Natural killer cell treated with Interleukin-12 subunit alpha and Interleukin-12 subunit beta and Interleukin-15 and Interleukin-18, amount 100 ng/mL, for 72 hours (primary cell): ENCODE data around the gene CACNA1D. TPM values are rescaled to one million over a fixed set of nuclear protein-coding genes. Genes with fewer than 3 reads are reported as not detected.
A peak's percentile ranks its signal among the peaks of the same experiment; 100 is the strongest.
"Not testable (repeated sequence)": the region's sequence is repeated elsewhere in the genome, so short reads cannot be mapped to it uniquely, and the experiment has no call there.

ENCODE experiments used
- ATAC-seq, 2 donors: fragments of 150-1000 bp; cut with Tn5 transposase in 1 of 2; sonication (Bioruptor Pico), chemical (Tn5 transposase) in 1 of 2; 2 replicates each; pipeline ENCODE4 v1.10.0; 2021
- DNase-seq: peaks from one replicate; pipeline ENCODE4 v3.0.0; 2022; ENCODE audit warnings: low spot score
- H3K27ac Mint-ChIP-seq, 2 donors: 1 replicate in 1 of 2; 2 replicates in 1 of 2; pipeline ENCODE4 v1.8.0; 2022; ENCODE audit warnings: mixed read lengths in 2 of 2, mild to moderate bottlenecking in 1 of 2, moderate library complexity in 1 of 2
- H3K27me3 Mint-ChIP-seq, 2 donors: 1 replicate in 1 of 2; 2 replicates in 1 of 2; pipeline ENCODE4 v1.8.0; 2022; ENCODE audit warnings: mixed read lengths in 2 of 2
- H3K36me3 Mint-ChIP-seq: one replicate; pipeline ENCODE4 v1.8.0; 2022; ENCODE audit warnings: mixed read lengths
- H3K4me1 Mint-ChIP-seq, 2 donors: 1 replicate in 1 of 2; 2 replicates in 1 of 2; pipeline ENCODE4 v1.8.0; 2022; ENCODE audit warnings: low read depth in 2 of 2, mixed read lengths in 2 of 2, mild to moderate bottlenecking in 1 of 2
- H3K4me3 Mint-ChIP-seq: one replicate; pipeline ENCODE4 v1.8.0; 2022; ENCODE audit warnings: mixed read lengths
- H3K9me3 Mint-ChIP-seq: 2 replicates; pipeline ENCODE4 v1.8.0; 2022; ENCODE audit warnings: mixed read lengths
- total RNA-seq, 2 donors: library from RNA; stranded (reverse); gene quantifications; one replicate each; pipeline ENCODE4 v1.2.3, GENCODE V29; 2022

CACNA1D gene
- total RNA-seq, 2 donors from 2014 or later = 0.26 to 1.2 TPM

GRCh38 chr3:53628536-53629401, 134.4 kb downstream of the CACNA1D start:
- Mint-ChIP-seq H3K4me1 (peaks cover 15 to 17% of the 10 kb centered on the region in 2 donors), H3K4me3 (peak overlapping the region; percentile 50), H3K36me3 (no peaks in the 10 kb centered on the region), H3K27ac (peak overlapping the region in 1 of 2 donors; percentile 65), H3K27me3 (peaks cover 7 to 10% of the 10 kb centered on the region in 2 donors), H3K9me3 (no peaks in the 10 kb centered on the region)
- DNase-seq (no peak), ATAC-seq (peak in 1 of 2 donors; percentile 66)

GRCh38 chr3:53629402-53629723, 135.0 kb downstream of the CACNA1D start:
- H3K4me3 Mint-ChIP-seq = peak overlapping the region; percentile 50
- no peaks in the 10 kb centered on the region for H3K36me3 Mint-ChIP-seq
- H3K9me3 Mint-ChIP-seq = no peaks in the 10 kb centered on the region
- DNase-seq = no peak
- no peak overlapping the region for H3K27ac Mint-ChIP-seq
- H3K4me1 Mint-ChIP-seq = peaks cover 15 to 17% of the 10 kb centered on the region in 2 donors
- peaks cover 7% of the 10 kb centered on the region in 2 donors for H3K27me3 Mint-ChIP-seq
- peak; percentile 34 to 41 for ATAC-seq

GRCh38 chr3:53630547-53630946, 136.1 kb downstream of the CACNA1D start:
- H3K4me3 Mint-ChIP-seq = no peak overlapping the region
- no peak for ATAC-seq
- H3K27me3 Mint-ChIP-seq = peaks cover 4 to 11% of the 10 kb centered on the region in 2 donors
- H3K27ac Mint-ChIP-seq = no peak overlapping the region
- peaks cover 15 to 17% of the 10 kb centered on the region in 2 donors for H3K4me1 Mint-ChIP-seq
- no peak for DNase-seq
- no peaks in the 10 kb centered on the region for H3K9me3 Mint-ChIP-seq
- H3K36me3 Mint-ChIP-seq = no peaks in the 10 kb centered on the region

- Mint-ChIP-seq H3K27me3 (peaks cover 5 to 15% of the 10 kb centered on the region in 2 donors), H3K27ac (no peak overlapping the region), H3K4me1 (peaks cover 13 to 17% of the 10 kb centered on the region in 2 donors), H3K4me3 (no peak overlapping the region), H3K9me3 (no peaks in the 10 kb centered on the region), H3K36me3 (no peaks in the 10 kb centered on the region)
- ATAC-seq (no peak), DNase-seq (no peak)
Observed at GRCh38 chr3:53633197-53633787, 138.9 kb downstream of the CACNA1D start.

- Mint-ChIP-seq H3K4me3 (no peak overlapping the region), H3K36me3 (no peaks in the 10 kb centered on the region), H3K27me3 (peaks cover 5 to 15% of the 10 kb centered on the region in 2 donors), H3K9me3 (no peaks in the 10 kb centered on the region), H3K27ac (no peak overlapping the region), H3K4me1 (peaks cover 3 to 4% of the 10 kb centered on the region in 2 donors)
- no peak for ATAC-seq
- no peak for DNase-seq
Observed at GRCh38 chr3:53635041-53635440, 140.6 kb downstream of the CACNA1D start.

- not testable (repeated sequence) for H3K9me3 Mint-ChIP-seq, H3K36me3 Mint-ChIP-seq, ATAC-seq, DNase-seq, H3K4me3 Mint-ChIP-seq, H3K27ac Mint-ChIP-seq, H3K4me1 Mint-ChIP-seq
- H3K27me3 Mint-ChIP-seq = peaks cover 11 to 30% of the 10 kb centered on the region in 2 donors
Observed at GRCh38 chr3:53638806-53639205, 144.4 kb downstream of the CACNA1D start.

GRCh38 chr3:53641397-53641796, 147.0 kb downstream of the CACNA1D start:
- Mint-ChIP-seq H3K4me3 (no peak overlapping the region), H3K4me1 (no peaks in the 10 kb centered on the region), H3K27me3 (peaks cover 18 to 46% of the 10 kb centered on the region in 2 donors), H3K9me3 (no peaks in the 10 kb centered on the region), H3K27ac (no peak overlapping the region), H3K36me3 (no peaks in the 10 kb centered on the region)
- DNase-seq = no peak
- ATAC-seq = no peak

GRCh38 chr3:53642211-53642610, 147.8 kb downstream of the CACNA1D start:
- Mint-ChIP-seq H3K36me3 (no peaks in the 10 kb centered on the region), H3K4me1 (no peaks in the 10 kb centered on the region), H3K9me3 (no peaks in the 10 kb centered on the region), H3K4me3 (no peak overlapping the region), H3K27ac (no peak overlapping the region), H3K27me3 (peaks cover 18 to 43% of the 10 kb centered on the region in 2 donors)
- DNase-seq (no peak), ATAC-seq (peak in 1 of 2 donors; percentile 29)

- DNase-seq = no peak
- no peaks in the 10 kb centered on the region for H3K36me3 Mint-ChIP-seq
- no peak overlapping the region for H3K27ac Mint-ChIP-seq
- H3K4me1 Mint-ChIP-seq = no peaks in the 10 kb centered on the region
- H3K4me3 Mint-ChIP-seq = no peak overlapping the region
- H3K9me3 Mint-ChIP-seq = no peaks in the 10 kb centered on the region
- peaks cover 22 to 49% of the 10 kb centered on the region in 2 donors for H3K27me3 Mint-ChIP-seq
- no peak for ATAC-seq
Observed at GRCh38 chr3:53643757-53644156, 149.3 kb downstream of the CACNA1D start.

- ATAC-seq = no peak
- Mint-ChIP-seq H3K27ac (no peak overlapping the region), H3K9me3 (no peaks in the 10 kb centered on the region)
Observed at GRCh38 chr3:53645754-53646153, 151.3 kb downstream of the CACNA1D start.

GRCh38 chr3:53646723-53647122, 152.3 kb downstream of the CACNA1D start:
- no peak for DNase-seq
- Mint-ChIP-seq H3K27me3 (peaks cover 22 to 56% of the 10 kb centered on the region in 2 donors), H3K9me3 (no peaks in the 10 kb centered on the region), H3K4me3 (no peak overlapping the region), H3K36me3 (no peaks in the 10 kb centered on the region), H3K4me1 (no peaks in the 10 kb centered on the region), H3K27ac (no peak overlapping the region)
- ATAC-seq = no peak

More at GRCh38 chr3:53645754-53646153, 151.3 kb downstream of the CACNA1D start:
- no peaks in the 10 kb centered on the region for H3K4me1 Mint-ChIP-seq
- no peak overlapping the region for H3K4me3 Mint-ChIP-seq
- H3K27me3 Mint-ChIP-seq = peaks cover 25 to 59% of the 10 kb centered on the region in 2 donors
- no peak for DNase-seq
- no peaks in the 10 kb centered on the region for H3K36me3 Mint-ChIP-seq

GRCh38 chr3:53649816-53650215, 155.4 kb downstream of the CACNA1D start:
- no peak for DNase-seq

GRCh38 chr3:53650424-53650823, 156.0 kb downstream of the CACNA1D start:
- Mint-ChIP-seq H3K9me3 (peaks cover 3% of the 10 kb centered on the region), H3K36me3 (peaks cover 14% of the 10 kb centered on the region), H3K27ac (no peak overlapping the region), H3K27me3 (peaks cover 31 to 65% of the 10 kb centered on the region in 2 donors), H3K4me1 (no peaks in the 10 kb centered on the region), H3K4me3 (no peak overlapping the region)
- no peak for ATAC-seq
- DNase-seq = no peak

More at GRCh38 chr3:53649816-53650215, 155.4 kb downstream of the CACNA1D start:
- Mint-ChIP-seq H3K27me3 (peaks cover 27 to 66% of the 10 kb centered on the region in 2 donors), H3K4me3 (no peak overlapping the region), H3K27ac (no peak overlapping the region), H3K9me3 (peaks cover 3% of the 10 kb centered on the region), H3K4me1 (no peaks in the 10 kb centered on the region), H3K36me3 (peaks cover 9% of the 10 kb centered on the region)
- no peak for ATAC-seq
